NCI-H2029 (cell line): Measurements from ENCODE around the gene DIP2C.
"Not testable (repeated sequence)": the region's sequence is repeated elsewhere in the genome, so short reads cannot be mapped to it uniquely, and the experiment has no call there.

Source experiments
- DNase-seq: peaks from one replicate; lab custom pipeline; 2025; lab: John Stamatoyannopoulos, UW

The DIP2C gene

DNA sequence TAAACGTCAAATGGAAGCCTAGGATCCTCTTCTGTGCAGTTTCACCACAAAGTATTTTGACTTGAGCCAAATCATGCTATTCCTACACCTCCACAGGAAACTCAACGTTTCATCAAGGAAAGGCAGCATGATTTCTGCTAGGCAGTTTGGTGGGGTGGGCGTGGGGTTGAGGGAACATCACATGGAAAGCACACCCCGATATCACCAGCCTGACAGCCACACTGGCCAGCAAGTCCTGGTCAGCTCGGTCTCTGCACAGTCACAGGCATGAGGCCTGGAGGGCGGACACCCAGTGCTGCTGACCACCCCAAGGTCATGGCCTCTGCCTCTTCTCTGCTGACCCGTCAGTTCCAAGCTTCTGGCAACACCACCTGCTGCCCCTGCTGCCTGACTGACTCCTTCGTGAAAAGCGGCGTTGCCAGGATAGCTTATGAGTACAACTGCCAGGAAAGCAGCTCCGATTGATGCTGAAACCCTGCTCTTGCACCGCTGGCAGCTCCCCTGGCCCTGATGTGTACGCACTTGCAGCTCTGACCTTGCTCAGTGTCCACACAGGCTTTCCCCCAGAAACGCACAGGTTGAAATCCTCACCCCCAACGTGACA is 171.5 kb downstream of the DIP2C start:
- DNase-seq, result no peak

DNA sequence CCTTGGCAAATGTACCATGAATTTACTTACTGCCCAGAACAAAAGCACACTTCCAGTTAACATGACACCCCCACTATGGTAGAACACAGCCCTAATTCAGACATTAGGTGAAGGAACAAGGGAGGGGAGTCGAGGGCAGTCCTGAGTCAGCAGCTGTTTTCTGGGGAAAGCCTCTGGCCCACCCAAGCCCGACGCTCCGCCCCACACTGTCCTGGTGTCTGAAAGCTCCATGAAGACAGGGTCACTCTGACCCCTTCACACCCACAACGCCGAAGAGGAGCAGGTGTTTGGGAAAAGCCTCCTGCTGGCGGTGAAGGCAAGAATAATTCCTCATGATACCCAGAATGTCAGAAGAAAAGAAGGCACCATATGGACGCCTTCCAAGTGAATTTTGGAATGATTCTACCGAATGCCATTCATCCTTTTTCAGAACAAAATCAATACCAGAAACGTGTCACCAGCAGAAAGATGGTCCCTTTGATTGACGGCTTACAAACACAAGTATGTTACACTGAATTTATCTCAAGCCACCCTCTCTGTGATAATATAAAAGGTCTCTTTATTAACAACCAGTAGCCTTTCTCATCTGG is 172.1 kb downstream of the DIP2C start:
- DNase-seq, result no peak

DNA sequence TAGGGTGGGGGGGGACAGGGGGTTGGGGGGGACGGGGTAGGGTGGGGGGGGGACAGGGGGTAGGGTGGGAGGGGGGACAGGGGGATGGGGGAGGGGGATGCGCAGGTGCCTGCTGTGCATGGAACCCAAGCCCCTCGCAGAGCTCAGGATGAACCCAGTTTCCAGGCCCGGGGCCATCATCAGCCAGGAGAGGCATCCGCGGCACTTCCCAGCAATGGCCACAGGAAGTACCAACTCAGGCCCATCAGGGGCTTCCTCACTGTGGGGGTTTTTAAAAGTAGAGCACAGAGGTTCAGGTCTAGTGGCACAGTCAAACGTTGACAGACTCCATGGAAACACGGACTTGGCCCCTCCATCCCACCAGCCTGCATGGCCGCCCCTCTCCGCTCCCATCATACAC is 172.7 kb downstream of the DIP2C start:
- no peak for DNase-seq

DNA sequence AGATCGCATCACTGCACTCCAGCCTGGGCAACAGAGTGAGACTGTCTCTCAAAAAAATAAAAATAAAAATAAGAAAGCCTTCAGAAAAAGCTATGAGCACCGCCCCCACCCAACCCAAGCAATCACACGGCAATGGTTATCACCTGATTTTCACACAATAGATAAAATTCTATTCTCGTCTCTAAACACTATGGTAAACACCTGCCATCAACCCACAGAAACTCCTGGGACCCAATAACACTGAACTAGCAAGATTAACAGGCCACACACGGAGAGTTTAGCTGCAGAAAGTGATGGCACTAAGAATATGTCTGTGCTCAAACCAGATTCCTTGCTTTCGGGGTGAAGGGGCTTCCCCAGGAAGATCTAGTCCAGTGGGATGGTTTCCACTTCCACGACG is 173.8 kb downstream of the DIP2C start:
- DNase-seq, result no peak

DNA sequence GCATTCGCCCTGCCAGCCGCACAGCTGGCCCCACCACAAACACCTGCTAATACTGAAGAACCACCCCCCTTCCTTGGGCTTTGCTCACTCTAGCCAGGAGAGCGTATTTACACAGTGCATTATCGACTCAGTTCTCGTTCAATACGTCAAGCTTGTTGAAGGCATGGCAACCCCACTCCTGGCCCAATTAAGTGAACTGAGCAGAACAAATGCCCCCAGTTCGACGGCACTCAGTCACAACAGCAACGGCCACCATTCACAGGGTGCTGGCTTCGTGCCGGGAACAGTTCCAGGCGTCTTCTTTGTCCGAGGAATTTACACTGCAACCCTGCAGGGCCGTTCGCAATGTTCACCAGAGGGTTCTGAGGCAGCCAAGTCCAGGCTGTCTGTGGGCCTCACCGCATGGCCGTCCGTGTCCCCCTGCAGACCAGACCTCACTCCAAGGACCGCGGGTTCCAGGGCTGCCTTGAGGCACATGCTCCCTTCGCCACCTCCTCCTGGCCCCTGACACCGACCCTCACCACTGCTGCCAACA is 175.3 kb downstream of the DIP2C start:
- DNase-seq, result peak; percentile 87

DNA sequence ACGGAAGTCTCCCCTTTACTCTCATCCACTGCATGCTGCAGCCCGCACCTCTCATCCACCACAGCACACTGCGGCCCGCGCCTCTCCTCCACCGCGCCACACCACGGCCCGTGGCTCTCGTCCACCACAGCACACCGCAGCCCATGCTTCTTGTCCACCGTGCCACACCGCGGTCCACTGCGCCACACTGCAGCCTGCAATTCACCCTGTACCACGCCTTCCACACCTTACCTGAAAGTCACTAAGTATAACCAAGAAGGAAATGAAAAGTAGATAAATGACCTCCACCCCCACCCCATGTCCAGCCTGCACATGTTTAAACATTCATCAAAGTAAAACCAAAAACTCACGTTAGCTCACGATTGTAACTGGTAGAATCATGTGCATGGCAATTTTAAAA is 176.1 kb downstream of the DIP2C start:
- no peak for DNase-seq

DNA sequence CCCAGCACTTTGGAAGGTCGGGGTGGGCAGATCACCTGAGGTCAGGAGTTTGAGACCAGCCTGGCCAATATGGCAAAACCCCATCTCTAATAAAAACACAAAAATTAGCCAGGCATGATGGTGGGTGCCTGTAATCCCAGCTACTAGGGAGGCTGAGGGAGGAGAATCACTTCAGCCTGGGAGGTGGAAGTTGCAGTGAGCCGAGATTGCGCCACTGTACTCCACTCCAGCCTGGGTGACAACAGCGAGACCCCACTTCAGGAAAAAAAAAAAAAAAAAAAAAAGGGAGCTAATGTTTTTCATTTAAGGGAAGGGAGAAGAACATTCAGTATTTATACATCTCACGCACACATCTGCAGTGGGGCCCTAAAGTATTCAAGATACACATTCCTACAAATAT is 176.8 kb downstream of the DIP2C start:
- not testable (repeated sequence) for DNase-seq

DNA sequence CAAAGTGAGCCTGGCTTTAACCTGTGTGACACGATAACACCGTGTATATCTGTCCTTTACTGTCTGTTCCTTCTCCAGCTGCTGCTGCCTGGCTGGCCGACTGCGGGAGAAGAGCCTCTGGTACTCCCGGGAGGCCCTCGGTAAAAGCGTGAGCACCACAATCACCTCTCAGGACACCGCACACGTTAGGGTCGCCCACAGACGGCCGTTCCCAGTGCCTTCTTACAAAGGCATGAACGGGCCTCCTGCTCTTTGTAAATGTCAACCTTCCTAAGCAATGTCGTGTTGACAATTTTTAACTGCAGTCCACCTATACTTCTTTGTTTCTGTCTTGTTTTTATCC is 177.6 kb downstream of the DIP2C start:
- DNase-seq, result no peak

DNA sequence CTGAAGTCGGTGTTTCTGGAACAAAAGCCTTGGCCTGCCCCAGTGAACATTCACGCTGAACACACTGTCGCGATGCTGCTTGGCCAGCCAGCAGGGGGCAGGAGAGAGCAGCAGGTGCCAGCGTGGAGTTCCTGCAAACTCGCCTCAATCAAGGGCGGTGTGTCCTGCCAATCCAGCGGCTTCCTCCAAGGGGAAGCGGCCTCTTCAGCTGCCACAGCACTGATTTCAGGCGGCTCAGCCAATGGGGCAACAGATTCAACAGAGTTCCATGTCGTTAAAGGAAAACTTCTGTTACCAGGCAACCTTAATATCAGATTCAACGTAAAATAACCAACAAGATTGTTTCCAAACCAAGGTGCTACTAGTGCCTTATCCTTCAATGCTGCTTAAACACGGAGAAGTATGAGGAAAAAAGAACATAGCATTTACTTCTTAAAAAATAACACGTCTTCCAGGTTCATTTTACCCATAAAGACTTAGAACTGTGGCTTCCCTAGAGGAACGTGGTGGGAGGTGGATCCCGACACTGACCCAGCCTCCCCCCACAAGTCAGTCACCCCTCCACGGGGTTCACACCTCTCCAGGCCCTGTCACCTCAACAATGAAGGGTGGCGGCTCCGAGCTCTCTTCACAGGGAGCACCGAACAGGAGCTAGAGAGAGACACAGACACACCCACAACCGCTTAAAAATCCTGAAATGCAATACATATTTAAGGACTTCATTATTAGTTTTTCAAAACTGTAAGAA is 178.2 kb downstream of the DIP2C start:
- DNase-seq, result peak; percentile 55

DNA sequence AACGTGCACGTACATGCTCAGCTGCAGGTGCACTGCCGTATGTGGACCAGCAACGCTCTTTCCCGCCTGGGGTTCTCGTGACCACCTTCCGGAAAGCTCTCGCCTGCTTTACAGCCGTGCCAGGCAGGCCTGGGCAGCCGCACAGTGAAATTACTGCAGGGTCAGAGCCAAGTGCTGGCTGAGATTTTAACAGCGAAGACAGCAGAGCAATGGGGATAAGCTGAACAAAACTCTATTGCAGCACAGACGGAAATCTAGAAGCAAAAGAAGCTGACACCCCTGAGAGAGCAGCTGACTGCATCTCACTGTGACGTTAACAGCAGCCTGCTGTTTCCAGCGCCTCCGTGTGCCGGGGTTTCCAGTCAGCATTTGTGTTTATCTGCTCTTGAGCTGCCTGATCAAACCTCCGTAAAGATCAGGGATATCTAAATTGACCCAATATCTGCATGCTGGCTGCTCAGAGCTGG is 179.0 kb downstream of the DIP2C start:
- DNase-seq, result no peak

DNA sequence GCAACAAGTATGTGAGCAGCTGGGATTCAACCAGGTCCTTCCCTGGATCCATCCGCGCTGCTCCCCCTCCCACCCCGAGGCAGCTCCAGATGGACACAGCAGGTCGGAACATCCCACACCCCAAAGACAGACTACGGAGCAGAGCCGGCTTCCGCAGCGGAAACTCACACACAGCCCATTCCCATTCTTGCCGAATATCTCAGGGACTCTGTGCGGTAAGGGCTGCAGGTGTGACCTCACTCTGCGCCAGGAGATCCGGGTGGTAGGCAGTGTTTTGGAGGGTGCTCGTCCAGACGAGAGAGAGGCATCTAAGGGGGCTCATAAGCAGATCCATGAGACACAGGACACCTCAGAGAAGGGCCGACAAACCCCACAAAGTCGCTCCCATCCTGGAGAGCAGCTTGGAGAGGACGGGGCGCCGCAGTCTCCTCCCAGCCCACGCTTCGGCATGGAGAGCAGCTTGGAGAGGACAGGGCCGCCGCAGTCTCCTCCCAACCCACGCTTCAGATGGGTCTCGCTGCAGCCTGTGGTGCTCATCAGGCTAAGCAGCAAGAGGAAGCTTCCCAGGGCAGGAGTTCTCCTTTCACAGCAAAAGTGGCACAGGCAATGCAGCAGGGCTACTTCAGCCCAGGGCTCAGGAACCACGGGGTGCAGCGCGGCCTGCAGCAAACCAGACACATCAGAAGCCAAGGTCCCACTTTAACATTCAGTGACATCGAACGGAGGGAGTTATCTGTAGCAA is 179.9 kb downstream of the DIP2C start:
- DNase-seq, result no peak

DNA sequence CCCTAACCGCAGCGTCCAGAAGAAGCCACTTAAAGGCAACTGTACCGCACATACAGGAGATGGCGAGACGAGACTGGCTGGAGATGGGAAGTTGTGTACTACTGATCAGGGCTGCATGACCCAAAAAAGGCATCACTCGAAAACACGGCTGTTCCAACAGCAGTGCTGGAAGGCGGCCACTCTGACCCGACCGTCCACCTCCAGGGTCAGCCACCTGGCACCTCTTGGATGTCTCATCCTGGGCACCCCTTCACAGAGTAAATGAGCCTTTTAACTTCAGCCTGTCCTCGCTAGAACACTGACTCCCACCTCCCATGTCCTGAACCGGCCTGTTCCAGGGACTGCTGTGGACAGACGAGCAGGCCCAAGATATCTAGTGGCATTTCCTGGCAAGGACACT is 180.7 kb downstream of the DIP2C start:
- no peak for DNase-seq

DNA sequence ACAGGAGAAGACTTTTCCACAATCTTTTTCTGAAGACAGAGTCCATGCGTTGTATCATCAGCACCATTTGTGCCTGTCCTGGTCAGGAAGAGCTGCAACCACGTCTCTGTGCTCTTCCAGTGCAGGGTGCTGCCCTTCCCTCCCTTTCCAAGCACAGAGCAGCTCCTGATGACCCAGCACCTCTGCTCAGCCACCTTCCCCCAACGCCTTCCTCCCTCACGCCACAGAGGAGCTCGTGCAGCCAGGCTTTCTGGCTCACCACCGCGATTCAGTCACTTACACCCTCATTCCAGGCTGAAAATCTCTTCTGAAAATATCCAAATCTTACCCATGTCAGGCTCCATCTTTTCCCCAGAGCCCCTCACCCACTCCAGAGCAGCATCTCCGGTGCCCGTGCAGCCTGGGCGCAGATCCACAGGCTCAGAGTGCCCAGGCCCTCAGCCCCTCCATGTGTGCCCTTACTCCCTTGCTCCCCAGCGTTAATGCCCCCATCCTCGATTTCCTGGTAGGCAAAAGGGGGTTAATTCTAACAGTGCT is 181.5 kb downstream of the DIP2C start:
- DNase-seq, result no peak

DNA sequence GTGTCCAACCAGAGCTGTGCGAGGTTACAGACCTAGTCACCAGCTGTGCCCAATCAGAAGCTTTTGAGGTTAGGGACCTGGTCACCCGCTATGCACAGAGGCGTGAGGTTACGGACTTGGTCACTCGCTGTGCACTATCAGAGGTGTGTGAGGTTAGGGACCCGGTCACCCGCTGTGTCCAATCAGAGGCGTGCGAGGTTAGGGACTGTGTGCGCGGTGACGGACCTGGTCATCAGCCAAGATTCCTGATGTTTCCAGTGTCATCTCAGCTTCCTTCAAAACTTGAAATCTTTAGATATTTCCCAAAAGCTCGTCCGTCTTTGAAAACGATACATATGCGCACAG is 182.1 kb downstream of the DIP2C start:
- no peak for DNase-seq

DNA sequence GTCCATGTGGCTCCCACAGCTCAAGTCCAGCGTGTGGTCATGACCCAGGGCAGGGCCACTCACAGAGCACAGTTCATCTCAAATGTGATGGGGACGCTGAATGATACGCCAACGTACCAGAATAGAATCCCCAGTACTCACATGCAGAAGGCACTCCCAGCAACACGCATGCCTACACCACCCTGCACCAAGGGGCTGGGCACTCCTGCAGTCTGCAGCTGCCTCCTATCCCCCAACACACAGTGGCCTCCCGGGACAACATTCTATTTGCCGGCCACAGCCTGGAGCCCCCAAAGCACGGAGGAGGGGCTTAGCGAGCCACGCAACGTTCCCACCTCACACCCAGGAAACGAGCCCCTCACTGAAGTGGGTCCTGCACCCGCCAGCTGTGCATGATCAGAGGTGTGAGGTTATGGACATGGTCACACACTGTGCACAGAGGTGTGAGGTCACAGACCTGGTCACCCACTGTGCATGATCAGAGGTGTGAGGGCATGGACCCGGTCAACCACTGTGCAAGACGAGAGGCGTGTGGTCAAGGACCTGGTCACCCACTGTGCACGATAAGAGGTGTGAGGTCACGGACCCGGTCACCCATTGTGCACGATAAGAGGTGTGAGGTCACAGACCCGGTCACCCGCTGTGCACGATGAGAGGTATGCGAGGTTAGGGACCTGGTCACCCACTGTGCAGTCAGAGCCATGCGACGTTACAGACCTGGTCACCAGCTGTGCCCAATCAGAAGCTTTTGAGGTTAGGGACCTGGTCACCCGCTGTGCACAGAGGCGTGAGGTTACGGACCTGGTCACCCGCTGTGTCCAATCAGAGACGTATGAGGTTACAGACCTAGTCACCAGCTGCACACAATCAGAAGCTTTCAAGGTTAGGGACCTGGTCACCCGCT is 182.8 kb downstream of the DIP2C start:
- no peak for DNase-seq

DNA sequence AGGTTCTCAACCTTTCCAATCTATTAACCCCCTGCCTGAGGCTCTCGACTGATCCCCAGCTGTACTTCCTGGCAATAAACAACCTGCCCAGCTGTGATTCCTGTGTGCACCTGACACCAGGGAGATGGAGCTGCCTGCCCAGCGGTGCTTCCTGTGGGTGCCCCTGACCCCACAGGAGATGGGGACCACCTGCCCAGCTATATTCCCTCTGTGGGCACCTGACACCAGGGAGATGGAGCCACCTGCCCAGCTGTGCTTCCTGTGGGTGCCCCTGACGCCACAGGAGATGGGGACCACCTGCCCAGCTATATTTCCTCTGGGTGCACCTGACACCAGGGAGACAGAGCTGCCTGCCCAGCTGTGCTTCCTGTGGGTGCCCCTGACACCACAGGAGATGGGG is 184.0 kb downstream of the DIP2C start:
- DNase-seq, result no peak

DNA sequence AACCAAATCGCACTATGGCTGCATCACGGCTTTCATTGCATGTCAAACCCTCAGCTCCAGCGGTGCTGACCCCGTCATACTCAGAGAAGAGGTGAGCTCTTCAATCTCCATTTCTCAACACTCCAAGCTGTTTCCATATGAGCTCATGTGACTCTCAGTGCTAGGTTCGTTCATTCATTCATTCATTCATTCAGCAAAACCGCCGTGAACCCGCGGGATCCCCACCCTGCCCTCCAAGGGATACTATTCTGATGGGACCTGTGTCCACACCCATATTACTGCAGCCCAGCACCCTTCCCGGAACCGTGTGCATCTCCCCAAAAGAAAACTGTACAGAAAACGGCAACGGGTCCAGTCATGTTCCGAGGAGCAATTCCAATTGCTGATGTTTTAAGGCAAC is 184.7 kb downstream of the DIP2C start:
- DNase-seq, result no peak

DNA sequence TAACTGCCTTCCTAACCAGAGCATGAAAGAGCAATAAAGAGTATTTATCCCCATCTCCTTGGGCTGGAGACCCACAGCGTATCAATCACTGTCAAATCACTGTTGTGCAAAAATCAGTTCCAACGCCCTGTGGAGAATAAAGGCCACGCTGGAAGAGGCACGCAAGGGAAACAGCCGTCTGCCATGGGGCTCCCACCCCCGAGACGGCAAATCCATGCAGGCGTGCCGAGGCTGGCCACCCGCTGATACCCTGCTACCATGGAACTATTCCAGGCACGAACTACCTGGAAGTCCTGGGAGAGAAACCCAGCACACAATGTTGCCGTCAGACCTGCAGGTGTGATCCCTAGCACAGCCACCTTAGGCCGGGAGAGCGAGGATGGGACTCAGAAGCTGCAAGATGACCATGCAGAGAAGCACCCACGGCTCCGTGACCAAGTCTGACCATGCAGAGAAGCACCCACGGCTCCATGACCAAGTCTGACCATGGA is 185.3 kb downstream of the DIP2C start:
- DNase-seq, result no peak

DNA sequence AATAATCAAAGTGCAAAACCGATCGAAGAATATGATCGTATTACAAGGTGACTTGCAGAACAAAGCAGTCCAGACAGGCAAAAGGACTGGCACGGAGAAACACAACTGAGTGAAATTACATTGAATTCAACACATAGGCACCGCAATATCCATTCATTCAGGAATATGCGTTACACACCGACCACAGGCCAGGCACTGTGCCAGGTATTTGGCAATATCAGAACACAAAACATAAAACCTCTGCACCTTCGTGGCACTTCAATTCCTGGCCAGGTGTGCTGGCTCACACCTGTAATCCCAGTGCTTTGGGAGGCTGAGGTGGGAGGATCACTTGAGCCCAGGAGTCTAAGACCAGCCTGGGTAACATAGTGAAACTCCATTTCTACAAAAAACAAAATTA is 187.9 kb downstream of the DIP2C start:
- DNase-seq, result peak; percentile 50

DNA sequence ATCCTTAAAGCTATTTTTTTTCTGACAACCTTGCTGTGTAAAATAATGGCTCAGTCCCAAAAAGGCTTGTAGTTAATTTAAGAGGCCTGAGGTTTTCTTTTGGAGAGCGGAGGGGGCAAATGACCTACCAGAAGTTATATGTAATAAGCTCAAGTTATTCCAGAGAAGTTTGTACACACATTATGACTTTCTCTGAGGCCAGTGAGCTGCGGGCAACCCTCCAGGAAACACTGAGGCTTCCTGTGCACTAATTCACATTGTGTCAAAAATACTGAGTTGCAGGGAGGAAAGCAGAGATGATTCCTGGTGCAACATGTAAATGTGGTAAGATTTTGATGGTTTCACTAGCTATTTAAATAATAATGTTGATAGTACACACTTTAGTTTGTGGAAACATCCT is 188.6 kb downstream of the DIP2C start:
- no peak for DNase-seq

DNA sequence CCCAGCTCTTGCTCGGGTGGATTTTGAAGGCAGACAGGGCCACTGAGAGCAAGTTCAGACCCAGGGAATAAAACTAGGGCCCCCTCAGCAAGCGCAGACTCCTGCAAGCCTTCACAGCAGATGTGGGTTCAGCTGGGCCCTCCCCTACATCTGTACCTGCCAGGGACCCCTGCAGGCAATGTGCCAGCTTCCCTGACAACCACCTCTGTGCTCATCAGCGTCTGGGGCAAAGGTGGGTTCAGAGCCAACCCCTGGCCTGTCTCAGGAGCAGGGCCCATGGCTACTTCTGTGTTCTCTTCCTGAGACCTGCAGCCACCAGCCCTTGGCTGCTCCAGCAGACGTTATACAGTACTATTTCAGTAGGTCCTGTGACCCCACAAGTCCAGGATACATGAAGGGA is 189.5 kb downstream of the DIP2C start:
- no peak for DNase-seq
